Right lung (tissue), 5 donors: Measurements from ENCODE around the gene NKAIN2. TPM values are rescaled to one million over a fixed set of nuclear protein-coding genes. Genes with fewer than 3 reads are reported as not detected.
A peak's percentile ranks its signal among the peaks of the same experiment; 100 is the strongest.
"Not testable (repeated sequence)": the region's sequence is repeated elsewhere in the genome, so short reads cannot be mapped to it uniquely, and the experiment has no call there.

Experiments
- DNase-seq, 2 donors: peaks; one replicate each; pipeline ENCODE4 v3.0.0-alpha.2; 2013
- polyA plus RNA-seq, 5 donors: library from polyadenylated mRNA; unstranded; fragments of 120-200 nt; gene quantifications; one replicate each; pipeline versions ENCODE4 v1.2.1 to v1.2.3, GENCODE V29; 2013; ENCODE audit warnings: inconsistent platforms in 1 of 5, low replicate concordance in 1 of 5; ENCODE audit not compliant: insufficient read length in 5 of 5, insufficient read depth in 1 of 5

NKAIN2 gene
- polyA plus RNA-seq, 5 donors = 8.1 to 27.3 (median 18.8) TPM

- no peak for DNase-seq
Measured at GRCh38 chr6:124433387-124434160, 629.9 kb downstream of the NKAIN2 start.

GRCh38 chr6:124434421-124434820 lies 630.8 kb downstream of the NKAIN2 start:
- DNase-seq = peak in 1 of 2 donors; percentile 24

GRCh38 chr6:124436803-124437202 lies 633.1 kb downstream of the NKAIN2 start:
- DNase-seq = no peak

- DNase-seq = no peak
Measured at GRCh38 chr6:124438546-124439065, 634.9 kb downstream of the NKAIN2 start.

GRCh38 chr6:124441450-124441849 lies 637.8 kb downstream of the NKAIN2 start:
- DNase-seq = no peak

GRCh38 chr6:124443541-124443940 lies 639.9 kb downstream of the NKAIN2 start:
- DNase-seq = no peak

GRCh38 chr6:124445581-124445980 lies 641.9 kb downstream of the NKAIN2 start:
- peak in 1 of 2 donors; percentile 28 for DNase-seq

- no peak for DNase-seq
Measured at GRCh38 chr6:124446961-124447360, 643.3 kb downstream of the NKAIN2 start.

GRCh38 chr6:124459268-124459667 lies 655.6 kb downstream of the NKAIN2 start:
- no peak for DNase-seq

GRCh38 chr6:124462750-124463149 lies 659.1 kb downstream of the NKAIN2 start:
- no peak for DNase-seq

- DNase-seq = no peak
Measured at GRCh38 chr6:124463271-124463670, 659.6 kb downstream of the NKAIN2 start.

GRCh38 chr6:124464600-124464999 lies 660.9 kb downstream of the NKAIN2 start:
- DNase-seq = not testable (repeated sequence)

GRCh38 chr6:124466949-124467348 lies 663.3 kb downstream of the NKAIN2 start:
- no peak for DNase-seq

- DNase-seq = peak in 1 of 2 donors; percentile 22
Measured at GRCh38 chr6:124467366-124467765, 663.7 kb downstream of the NKAIN2 start.

GRCh38 chr6:124470803-124471202 lies 667.1 kb downstream of the NKAIN2 start:
- DNase-seq = no peak

- no peak for DNase-seq
Measured at GRCh38 chr6:124475176-124475575, 671.5 kb downstream of the NKAIN2 start.

- DNase-seq = no peak
Measured at GRCh38 chr6:124478906-124479305, 675.2 kb downstream of the NKAIN2 start.

- DNase-seq = peak; percentile 39 to 51
Measured at GRCh38 chr6:124479991-124480430, 676.3 kb downstream of the NKAIN2 start.

- no peak for DNase-seq
Measured at GRCh38 chr6:124482071-124482491, 678.4 kb downstream of the NKAIN2 start.

GRCh38 chr6:124487623-124488431 lies 684.2 kb downstream of the NKAIN2 start:
- no peak for DNase-seq

GRCh38 chr6:124490122-124490521 lies 686.5 kb downstream of the NKAIN2 start:
- DNase-seq = no peak

GRCh38 chr6:124493259-124493658 lies 689.6 kb downstream of the NKAIN2 start:
- DNase-seq = no peak
